HG03354 (cell line): ENCODE measurements around the gene ADIPOR2.
"Not testable (repeated sequence)": the region's sequence is repeated elsewhere in the genome, so short reads cannot be mapped to it uniquely, and the experiment has no call there.

Experiments used
- ATAC-seq: cut with Tn5 transposase; IDR thresholded peaks from one replicate; pipeline ENCODE4 v1.9.1; 2021; ENCODE audit warnings: mild to moderate bottlenecking; ENCODE audit not compliant: unreplicated experiment, poor library complexity, severe bottlenecking

ADIPOR2 gene

DNA sequence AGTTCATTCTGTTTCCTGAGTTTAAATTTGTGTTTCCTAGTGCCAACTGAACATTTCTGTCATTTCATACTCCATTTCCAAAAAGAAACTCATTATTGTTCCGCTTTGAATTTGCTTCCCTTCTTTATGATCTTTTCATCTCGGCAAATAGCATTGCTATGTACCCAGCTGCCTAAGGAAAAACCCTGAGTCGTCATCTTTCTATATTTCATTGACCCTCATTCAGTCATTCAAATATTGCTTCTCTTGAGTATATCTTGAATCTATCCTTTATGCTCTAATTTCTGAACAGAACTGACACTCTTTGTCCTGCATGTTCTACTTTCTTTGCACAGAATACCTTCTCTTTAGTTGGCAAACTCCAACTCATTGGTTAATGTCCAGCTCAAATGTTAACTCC, 35.9 kb downstream of the ADIPOR2 start:
- no peak for ATAC-seq

DNA sequence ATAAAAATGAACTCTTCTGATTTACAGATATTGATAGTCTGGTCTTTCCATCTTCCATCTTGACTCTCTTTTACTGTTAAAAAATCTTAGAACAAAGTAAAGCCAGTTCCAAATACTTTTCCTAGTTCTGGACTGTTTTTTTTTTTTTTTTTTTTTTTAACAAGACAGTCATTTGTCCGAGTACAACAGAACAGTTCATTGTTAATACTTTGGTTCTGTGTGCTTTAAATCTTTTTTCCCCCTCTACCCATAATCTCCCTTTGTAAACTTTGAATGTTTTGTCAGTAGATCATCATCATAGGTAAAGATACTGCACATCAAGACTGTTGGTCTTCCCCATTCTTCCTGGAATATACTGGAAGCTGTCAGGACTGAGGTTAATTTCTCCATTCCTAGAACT, 38.0 kb downstream of the ADIPOR2 start:
- ATAC-seq, result no peak

DNA sequence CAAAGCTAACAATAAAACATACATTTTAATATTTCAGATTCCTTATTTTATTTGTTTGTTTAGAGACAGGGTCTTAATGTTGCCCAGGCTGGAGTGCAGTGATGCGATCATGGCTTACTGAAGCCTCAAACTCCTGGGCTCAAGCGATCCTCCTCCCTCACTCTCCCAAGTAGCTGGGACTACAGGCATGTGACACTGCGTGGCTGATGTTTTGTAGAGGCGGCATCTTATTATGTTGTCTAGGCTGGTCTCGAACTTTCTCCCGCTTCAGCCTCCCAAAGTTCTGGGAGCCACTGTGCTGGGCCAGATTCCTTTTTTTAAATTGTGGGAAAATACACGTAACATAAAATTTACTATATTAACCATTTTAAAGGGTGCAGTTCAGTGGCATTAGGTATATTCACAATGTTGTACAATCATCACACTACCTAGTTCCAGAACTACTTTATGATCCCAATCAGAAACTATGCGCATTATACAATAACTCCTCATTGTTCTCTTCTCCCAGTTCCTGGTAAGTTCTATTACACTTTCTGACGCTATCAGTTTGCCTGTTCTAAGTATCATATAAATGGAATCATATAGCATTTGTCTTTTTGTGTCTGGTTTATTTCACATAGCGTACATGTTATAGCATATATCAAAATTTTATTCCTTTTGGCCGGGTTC, 40.3 kb downstream of the ADIPOR2 start:
- ATAC-seq, result no peak

DNA sequence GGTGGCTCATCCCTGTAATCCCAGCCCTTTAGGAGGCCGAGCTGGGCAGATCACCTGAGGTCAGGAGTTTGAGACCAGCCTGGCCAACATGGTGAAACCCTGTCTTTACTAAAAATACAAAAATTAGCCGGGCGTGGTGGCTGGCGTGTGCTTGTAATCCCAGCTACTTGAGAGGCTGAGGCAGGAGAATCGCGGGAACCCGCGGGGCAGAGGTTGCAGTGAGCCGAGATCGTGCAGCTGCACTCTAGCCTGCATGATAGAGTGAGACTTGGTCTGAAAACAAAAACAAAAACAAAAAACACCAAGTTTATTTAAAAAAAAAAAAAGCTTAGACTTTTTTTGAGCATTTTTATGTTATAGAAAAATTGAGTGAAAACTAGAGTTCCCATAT, 40.8 kb downstream of the ADIPOR2 start:
- ATAC-seq, result not testable (repeated sequence)

DNA sequence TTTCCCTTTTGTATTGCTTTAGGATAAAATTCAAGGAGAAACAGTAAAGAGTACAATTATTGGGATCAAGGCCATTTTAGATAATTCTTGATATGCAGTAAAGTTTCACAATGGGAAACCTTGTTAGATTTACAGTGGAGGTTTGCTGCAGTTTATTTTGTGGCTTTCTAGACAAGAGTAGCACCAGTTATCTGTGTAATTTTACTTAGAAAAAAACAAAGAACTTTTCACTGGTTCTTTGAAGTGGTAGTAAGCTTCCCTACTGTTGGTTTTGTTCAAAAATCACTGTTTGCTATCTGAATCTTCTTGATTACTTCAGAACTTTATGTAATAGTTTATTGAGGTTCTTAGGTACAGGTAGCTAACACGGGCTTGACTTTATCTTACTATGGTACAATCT, 42.0 kb downstream of the ADIPOR2 start:
- no peak for ATAC-seq

DNA sequence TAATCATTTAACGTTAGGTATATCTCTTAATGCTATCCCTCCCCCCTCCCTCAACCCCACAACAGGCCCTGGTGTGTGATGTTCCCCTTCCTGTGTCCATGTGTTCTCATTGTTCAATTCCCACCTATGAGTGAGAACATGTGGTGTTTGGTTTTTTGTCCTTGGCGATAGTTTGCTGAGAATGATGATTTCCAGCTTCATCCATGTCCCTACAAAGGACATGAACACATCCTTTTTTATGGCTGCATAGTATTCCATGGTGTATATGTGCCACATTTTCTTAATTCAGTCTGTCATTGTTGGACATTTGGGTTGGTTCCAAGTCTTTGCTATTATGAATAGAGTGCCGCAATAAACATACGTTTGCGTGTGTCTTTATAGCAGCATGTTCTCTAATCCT, 42.8 kb downstream of the ADIPOR2 start:
- ATAC-seq, result not testable (repeated sequence)

DNA sequence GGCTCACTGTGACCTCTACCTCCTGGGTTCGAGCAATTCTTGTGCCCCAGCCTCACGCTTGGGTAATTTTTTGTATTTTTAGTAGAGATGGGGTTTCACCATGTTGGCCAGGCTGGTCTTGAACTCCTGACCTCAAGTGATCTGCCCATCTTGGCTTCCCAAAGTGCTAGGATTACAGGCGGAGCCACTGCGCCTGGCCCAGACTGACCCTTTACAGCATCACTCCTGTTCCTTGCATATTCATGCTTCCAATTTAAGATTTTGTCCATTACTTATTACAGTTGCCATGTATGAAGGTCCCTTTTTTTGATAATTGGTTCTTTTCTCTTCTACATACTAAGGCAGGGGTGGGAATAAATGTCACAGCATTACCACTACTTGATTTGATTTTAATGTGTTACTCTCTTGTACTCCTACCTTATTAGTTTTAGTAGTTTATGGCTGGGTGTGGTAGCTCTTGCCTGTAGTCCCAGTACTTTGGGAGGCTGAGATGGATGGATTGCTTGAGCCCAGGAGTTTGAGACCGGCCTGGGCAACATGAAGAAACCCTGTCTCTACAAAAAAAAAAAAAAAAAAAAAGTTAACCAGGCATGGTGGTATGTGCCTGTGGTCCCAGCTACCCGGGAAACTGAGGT, 46.9 kb downstream of the ADIPOR2 start:
- ATAC-seq, result no peak

DNA sequence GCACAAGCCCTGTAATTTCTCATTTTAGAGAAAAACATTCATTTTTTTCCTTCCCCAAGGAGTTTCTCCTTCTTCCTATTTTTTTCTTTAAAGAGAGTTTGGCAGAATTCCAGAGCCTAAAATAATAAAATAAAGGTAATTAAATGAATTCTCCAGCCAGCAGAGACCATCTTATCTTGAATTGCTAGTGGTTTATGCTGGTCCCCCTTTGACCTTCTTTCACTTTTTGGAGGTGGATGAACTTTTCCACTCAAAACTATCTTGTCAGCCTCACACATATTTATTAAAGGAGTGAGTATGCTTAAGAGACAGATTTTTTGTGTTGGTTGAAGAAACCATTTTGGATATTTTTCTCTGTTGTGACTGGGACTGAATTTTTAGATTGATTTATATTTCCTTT, 47.6 kb downstream of the ADIPOR2 start:
- no peak for ATAC-seq

DNA sequence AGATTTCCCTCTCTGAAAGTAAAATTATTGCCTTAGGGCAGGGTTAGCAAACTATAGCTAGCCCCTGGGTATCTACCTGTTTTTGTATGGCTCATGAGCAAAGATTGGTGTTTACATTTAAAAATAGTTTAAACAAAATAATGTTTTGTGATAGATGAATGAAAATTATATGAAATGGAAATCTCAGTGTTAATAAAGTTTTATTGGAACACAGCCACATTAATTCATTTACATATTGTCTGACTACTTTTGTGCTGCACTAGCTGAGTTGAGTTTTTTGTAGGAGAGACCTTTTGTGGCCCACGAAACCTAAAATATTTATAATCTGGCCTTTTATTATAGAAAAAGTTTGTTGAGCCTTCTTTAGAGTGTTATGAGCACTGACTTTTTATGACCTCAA, 48.5 kb downstream of the ADIPOR2 start:
- no peak for ATAC-seq

DNA sequence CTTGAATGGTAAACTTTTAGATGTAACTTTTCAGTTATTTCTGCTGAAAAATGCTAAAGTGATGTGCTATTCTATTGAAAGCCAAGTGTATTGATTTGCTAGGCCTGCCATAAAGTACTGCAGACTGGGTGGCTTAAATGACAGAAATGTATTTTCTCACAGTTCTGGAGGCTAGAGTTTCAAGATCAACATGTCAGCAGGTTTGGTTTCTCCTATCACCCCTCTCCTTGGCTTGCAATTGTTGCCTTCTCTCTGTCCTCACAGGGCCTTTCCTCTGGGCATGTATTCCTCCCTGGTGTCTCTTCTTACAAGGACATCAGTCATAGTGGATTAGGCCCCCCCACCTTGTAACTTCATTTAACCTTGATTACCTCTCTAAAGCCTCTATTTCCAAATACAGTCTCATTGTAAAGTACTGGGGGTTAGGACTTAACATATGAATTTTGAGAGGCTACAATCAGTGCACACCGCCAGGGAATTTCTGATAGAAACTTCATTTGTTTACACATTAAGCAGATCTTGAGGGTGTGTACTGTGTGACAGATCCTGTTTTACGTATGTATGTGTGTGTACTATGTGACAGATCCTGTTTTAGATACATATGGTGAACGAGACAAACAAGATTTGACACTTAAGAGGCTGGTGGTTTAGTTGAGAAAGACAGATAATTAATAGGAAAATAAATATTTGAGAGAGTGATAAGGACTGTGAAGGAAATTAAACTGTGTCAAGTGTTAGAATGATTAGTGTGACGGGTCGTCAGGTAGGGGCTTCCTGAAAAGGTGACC, 49.5 kb downstream of the ADIPOR2 start:
- no peak for ATAC-seq

DNA sequence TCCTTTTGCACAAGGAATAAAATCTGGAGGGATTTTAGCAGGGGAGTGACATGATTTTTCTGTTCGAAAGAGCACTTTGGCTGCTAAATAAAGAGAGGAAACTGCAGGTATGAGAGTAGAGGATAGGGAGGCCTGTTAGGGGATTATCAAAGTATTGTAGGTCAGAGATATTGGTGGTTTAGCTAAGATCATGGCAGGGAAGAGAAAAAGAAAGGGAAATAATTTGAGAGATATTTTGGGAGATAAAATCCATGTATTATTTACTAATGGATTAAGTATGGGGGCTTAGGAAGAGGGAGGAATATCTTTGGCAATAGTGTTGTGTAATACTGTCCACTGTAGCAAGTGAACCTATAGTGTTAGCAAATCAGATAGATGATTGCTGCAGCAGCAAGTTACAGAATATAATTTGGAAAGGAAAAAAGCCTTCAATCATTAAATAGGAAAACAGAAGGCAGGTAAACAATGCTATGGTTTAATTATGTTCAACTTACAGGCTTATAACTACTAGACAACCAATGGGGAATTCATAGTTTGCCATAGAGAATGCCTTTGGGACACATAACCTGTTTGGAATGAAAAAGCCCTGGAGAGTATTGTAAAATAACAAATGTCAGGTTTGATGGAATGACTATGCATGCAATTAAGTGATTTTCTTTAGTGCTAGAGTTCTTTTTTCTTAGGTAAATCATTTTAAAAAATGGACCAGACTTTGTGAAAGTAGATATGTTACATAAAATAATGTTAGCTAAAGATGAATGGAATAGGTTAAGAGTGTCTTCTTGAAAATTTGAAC, 50.5 kb downstream of the ADIPOR2 start:
- no peak for ATAC-seq

DNA sequence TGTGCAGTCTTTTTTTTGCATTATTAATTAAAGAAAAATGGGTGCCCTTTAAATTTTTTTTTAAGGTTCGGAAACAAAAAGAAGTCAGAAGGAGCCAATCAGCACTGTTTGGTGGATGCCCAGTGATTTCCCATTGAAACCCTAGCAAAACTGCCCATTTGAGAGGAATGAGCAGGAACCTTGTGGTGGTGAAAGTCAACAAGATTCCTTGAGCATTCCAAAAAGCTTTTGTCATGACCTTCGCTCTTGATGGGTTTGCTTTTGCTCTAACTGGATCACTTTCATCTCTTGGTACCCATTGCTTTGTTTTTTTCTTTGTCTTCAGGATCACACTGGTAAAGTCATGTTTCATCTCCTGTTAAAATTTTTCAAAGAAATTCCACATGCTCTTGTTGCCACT, 54.1 kb downstream of the ADIPOR2 start:
- ATAC-seq, result no peak

DNA sequence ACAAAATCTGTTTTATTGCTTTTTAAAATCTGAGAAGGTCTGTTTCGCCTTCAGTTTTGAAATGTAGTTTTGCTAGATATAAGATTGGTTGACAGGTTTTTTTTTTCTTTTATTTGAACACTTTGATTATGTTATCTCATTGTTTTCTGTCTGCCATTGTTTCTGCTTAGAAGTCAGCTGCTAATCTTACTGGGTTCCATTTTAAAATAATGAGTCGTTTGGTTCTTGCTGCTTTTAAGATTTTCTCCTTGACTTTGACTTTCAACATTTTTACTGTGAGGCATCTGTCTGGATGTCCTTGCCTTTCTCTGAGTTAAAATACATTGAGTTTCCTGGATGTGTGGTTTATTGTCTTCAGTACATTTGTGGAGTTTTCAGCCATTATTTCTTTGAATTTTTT, 56.7 kb downstream of the ADIPOR2 start:
- ATAC-seq, result no peak

DNA sequence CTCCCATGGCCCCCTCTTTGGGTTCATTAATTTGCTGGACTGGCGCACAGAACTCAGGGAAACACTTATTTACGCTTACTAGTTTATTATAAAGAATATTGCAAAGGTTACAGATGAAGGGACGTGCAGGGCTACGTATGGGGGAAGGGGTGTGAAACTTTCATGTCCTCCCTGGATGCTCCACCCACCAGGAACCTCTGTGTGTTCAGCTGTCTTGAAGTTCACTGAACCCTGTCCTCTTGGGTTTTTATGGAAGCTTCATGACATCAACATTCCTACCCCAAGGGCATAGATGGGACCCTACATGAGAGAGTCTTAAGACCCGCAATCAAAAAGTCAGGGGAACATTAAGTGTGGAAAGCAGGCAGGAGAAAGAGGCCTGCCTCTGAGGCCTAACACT, 58.1 kb downstream of the ADIPOR2 start:
- ATAC-seq, result no peak

DNA sequence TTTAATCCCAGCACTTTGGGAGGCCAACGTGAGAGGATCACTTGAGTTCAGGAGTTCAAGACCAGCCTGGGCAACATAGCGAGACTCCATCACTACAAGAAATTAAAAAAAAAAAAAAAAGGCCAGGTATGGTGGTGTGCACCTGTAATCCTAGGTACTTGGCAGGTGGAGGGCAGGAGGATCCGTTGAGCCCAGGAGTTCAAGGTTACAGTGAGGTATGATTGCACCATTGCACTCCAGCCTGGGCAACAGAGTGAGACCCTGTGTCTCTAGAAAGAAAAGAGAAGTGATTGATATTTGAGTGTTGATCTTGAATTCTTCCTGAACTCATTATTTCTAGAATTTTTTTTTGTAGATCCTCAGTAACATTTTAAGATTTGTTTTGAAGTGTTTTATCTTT, 59.4 kb downstream of the ADIPOR2 start:
- no peak for ATAC-seq

DNA sequence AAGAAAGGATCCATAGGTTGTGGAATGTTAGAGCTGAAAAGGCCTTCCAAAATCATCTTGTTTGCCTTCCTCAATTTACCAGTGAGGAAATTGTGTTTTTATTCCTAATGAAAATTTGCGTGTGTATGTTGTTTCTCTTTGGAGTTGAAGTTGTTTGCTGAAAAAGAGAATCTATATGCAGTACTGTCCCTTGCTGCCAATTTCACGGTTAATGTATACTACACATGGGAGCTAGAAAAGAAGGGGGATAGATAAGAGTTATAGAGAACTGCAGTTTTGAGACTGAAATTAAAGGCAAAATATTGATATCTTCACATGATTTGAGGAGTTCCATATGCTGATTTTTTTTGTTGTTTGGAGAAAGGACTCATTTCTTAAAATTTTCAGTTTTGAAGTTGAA, 67.5 kb downstream of the ADIPOR2 start:
- no peak for ATAC-seq

DNA sequence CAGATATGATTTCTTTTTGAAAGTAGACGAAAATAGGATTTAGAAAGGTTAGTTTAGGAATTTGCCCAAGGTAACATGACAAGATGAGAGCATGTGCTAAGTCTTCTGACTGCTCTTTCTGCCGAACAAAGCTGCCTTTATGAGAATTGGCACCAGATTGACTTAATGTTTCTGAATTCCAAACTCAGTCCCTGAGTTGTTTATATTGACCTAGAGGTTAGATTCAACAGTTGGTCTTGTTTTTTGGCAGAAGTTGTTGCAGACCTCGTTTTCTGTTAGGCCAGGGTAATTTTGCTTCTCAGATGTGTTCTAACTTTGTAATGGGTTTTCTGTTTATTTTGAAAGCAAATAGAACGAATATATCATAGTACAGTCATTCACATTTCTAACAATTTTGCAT, 68.0 kb downstream of the ADIPOR2 start:
- ATAC-seq, result no peak

DNA sequence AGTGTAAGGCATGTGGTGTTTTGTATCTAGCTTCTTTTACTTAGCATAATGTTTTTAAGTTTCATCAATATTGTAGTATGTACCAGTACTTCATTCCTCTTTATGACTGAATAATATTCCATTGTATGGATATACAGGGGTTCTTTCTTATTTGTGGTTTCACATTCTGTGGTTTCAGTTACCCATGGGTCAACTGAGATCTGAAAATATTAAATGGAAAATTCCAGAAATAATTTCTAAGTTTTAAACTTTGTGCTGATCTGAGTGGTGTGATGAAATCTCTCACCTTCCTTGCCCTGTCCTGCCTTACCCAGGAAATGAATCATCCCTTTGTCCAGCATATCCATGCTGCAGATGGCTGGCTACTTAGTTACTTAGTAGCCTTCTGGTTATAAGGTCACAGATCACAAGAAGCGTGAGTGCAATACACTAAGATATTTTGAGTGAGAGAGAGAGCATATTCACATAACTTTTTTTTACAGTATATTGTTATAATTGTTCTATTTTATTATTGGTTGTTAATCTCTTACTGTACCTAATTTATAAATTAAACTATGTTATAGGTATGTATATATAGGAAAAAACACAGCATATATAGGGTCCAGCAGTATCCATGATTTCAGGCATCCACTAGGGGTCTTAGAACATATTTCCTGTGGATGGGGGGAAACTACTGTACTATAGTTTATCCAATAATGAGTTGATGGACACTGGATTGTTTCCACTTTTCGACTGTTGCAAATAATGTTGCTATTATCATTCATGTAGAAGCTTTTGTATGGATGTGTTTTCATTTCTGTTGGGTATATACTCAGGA, 69.9 kb downstream of the ADIPOR2 start:
- ATAC-seq, result no peak

DNA sequence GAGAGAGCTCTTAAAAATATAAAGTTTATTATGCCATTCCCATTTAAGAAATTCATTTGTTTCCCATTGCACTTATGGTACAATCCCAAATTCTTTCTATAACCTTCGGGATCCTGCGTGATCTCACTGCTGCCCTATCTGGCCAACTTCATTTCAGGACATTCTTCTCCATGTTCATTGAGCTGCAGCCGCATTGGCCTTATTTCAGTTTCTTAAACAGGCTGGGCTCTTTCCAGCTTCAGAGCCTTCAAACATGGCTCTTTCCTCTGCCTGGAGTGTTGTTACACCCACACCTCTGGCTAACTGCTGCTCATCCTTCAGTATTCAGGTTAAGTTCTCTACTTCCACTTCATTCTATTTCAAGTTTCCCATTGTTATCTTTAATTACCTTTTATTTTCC, 71.0 kb downstream of the ADIPOR2 start:
- no peak for ATAC-seq

DNA sequence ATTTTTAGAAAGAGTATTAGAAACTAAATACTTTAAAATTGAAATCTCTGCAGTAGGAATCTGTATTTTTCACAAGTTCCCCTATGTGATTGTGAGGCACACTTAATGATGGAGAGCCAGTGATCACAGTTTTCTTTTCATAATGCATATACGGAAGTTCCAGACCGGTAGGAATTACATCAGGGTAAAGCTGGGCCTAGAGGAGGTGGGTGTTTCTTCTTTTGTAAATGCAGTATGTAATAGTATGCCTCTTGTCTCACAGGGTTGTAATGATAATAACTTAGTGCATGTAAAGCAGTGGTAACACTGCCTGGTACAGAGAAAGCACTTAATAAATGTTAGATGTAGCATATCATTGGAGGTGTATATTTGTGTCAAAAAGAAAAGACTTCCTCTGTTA, 72.3 kb downstream of the ADIPOR2 start:
- no peak for ATAC-seq
